Body of pancreas (tissue), 4 donors: ENCODE measurements around the gene CDT1. TPM values are rescaled to one million over a fixed set of nuclear protein-coding genes. Genes with fewer than 3 reads are reported as not detected.

ENCODE experiments used
- ATAC-seq: fragments of 150-250 bp; one replicate; pipeline ENCODE4 v1.9.1; 2016
- DNase-seq, 4 donors: peaks; one replicate each; pipeline ENCODE4 v3.0.0-alpha.2; 2019
- H3K27ac ChIP-seq, 4 donors: fragments of 200-600 bp; sonication (generic); 1 replicate in 3 of 4; 2 replicates in 1 of 4; pipeline versions ENCODE4 v1.5.1 to v1.6.1; 2016 to 2019; ENCODE audit warnings: mild to moderate bottlenecking in 1 of 4, mixed read lengths in 1 of 4, moderate library complexity in 1 of 4
- H3K27me3 ChIP-seq, 2 donors: fragments of 200-600 bp; sonication (generic); one replicate each; pipeline ENCODE4 v1.6.0; 2016; ENCODE audit warnings: mild to moderate bottlenecking in 1 of 2
- H3K36me3 ChIP-seq, 2 donors: fragments of 200-600 bp; sonication (generic); replicated peaks in 1 of 2; 2 replicates each; pipeline ENCODE4 v1.5.1; 2016; ENCODE audit warnings: low read depth in 2 of 2; ENCODE audit not compliant: insufficient read depth in 1 of 2
- H3K4me1 ChIP-seq: fragments of 200-600 bp; sonication (generic); one replicate; pipeline ENCODE4 v1.6.0; 2016
- H3K4me3 ChIP-seq, 2 donors: fragments of 200-600 bp; sonication (generic); 1 replicate in 1 of 2; 2 replicates in 1 of 2; pipeline ENCODE4 v1.5.1; 2016 to 2019
- H3K9me3 ChIP-seq, 3 donors: fragments of 200-600 bp; sonication (generic); 1 replicate in 2 of 3; 2 replicates in 1 of 3; pipeline ENCODE4 v1.5.1; 2016
- POLR2A ChIP-seq, 3 donors: fragments of 450-650 bp; IDR thresholded peaks; one replicate each; pipeline ENCODE4 v1.6.1; 2016; ENCODE audit warnings: antibody characterized with exemption in 3 of 3, mild to moderate bottlenecking in 2 of 3
- WGBS, 2 donors: methylation state at CpG; one replicate each; pipeline ENCODE4 v1.1.5; 2017; 5-methylcytosine and 5-hydroxymethylcytosine counted together
- intact Hi-C: fragments of 100-400 bp; cut with DNase I; formaldehyde crosslinking; loops from one replicate; pipeline ENCODE4 v1.15.1; 2023
- total RNA-seq, 2 donors: library from RNA; depleted of rRNA; stranded (reverse); fragments of >200 nt; gene quantifications; one replicate each; pipeline ENCODE4 v1.1.0, GENCODE V29; 2016
- TF ChIP-seq, protein P1 (sequence below), 7 experiments: fragments of 450-650 bp in 4 of 7; fragments of 200-600 bp in 3 of 7; sonication (generic) in 3 of 7; IDR thresholded peaks; one replicate each; pipeline ENCODE4 v1.5.1; 2016 to 2019; ENCODE audit warnings: antibody characterized with exemption in 7 of 7

CDT1 gene
- total RNA-seq, 2 donors from 2014 or later, result 7.6 TPM; not detected in 1

GRCh38 chr16:88812513-88813268 lies 9.1 kb downstream of the CDT1 start:
- 36 to 56% methylated on average over 20 to 31 of the region's 37 CpGs for WGBS, 2 donors

DNA sequence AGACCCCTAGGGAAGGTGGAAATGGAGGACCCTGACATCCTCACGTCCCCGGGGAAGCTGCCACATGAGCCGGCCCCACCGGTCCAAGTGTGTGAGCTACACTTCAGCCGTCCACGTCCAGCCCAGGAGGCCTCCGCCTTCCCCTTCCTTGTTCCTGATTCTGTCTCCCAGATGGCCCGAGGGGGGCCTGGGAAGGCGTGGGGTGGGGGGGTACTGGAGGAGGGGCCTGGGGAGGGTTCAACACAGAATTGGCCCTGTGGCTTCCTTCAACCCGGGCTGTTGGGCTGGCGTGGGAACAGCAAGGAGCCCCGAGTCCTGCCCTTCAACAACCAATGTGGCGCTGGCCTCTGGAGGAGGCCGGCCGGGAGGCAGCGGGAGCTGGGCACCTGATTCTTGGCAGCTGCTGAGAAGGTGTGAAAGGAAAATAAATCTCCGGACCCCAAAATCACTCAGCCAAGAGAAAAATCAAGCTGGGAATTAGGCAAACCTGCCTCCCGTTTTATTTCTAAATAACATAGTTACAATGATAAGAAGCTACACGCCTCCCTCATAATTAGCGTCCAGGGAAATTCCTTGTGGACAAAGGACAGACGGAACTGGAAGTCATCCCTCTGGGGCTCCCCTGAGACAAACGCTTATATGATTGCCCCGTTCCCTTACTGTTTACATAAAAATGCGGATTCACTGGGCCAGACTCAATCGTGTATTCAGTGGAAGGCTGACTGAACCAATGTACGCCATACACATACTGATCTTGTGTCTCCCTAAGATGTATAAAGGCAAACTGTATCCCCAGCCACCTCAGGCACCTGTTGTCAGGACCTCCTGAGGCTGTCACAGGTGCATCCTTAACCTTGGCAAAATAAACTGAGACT lies 9.9 kb downstream of the CDT1 start:
- H3K4me1 ChIP-seq, result peaks cover 42% of the 10 kb centered on the region
- no peaks in the 10 kb centered on the region for H3K36me3 ChIP-seq
- no peaks in the 10 kb centered on the region for H3K9me3 ChIP-seq
- intact Hi-C loops, result loop anchor here (10.0 kb wide), 1 partner anchor 401 kb away; the partner anchor contains the start of gene ZNF778
- no peak for ATAC-seq
- no peak overlapping the region for H3K27ac ChIP-seq
- no peak for TF ChIP-seq POLR2A (IDR thresholded peaks at IDR 0.05)
- TF ChIP-seq, protein P1, sequence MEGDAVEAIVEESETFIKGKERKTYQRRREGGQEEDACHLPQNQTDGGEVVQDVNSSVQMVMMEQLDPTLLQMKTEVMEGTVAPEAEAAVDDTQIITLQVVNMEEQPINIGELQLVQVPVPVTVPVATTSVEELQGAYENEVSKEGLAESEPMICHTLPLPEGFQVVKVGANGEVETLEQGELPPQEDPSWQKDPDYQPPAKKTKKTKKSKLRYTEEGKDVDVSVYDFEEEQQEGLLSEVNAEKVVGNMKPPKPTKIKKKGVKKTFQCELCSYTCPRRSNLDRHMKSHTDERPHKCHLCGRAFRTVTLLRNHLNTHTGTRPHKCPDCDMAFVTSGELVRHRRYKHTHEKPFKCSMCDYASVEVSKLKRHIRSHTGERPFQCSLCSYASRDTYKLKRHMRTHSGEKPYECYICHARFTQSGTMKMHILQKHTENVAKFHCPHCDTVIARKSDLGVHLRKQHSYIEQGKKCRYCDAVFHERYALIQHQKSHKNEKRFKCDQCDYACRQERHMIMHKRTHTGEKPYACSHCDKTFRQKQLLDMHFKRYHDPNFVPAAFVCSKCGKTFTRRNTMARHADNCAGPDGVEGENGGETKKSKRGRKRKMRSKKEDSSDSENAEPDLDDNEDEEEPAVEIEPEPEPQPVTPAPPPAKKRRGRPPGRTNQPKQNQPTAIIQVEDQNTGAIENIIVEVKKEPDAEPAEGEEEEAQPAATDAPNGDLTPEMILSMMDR (IDR thresholded peaks at IDR 0.05), result no peak
- H3K27me3 ChIP-seq, result no peaks in the 10 kb centered on the region
- WGBS, 2 donors, result 31 to 41% methylated on average over 16 to 19 of the region's 26 CpGs
- DNase-seq, result no peak
- H3K4me3 ChIP-seq, result no peak overlapping the region

More at GRCh38 chr16:88812513-88813268, 9.1 kb downstream of the CDT1 start:
- peak overlapping the region in 1 of 2 donors; percentile 53 for H3K4me3 ChIP-seq
- H3K27me3 ChIP-seq, result no peaks in the 10 kb centered on the region
- H3K4me1 ChIP-seq, result peaks cover 42% of the 10 kb centered on the region
- ATAC-seq (no peak), DNase-seq (peak in 2 of 4 donors; percentile 48 to 51)
- no peaks in the 10 kb centered on the region for H3K9me3 ChIP-seq
- TF ChIP-seq, protein P1 (IDR thresholded peaks at IDR 0.05), result no peak
- no peak for TF ChIP-seq POLR2A (IDR thresholded peaks at IDR 0.05)
- H3K36me3 ChIP-seq, result no peaks in the 10 kb centered on the region
- H3K27ac ChIP-seq, result peak overlapping the region; percentile 56 to 97 (median 86)
- intact Hi-C loops, result loop anchor here (10.0 kb wide), 1 partner anchor 402 kb away; the partner anchor contains the start of gene ZNF778

- Histone ChIP-seq H3K27ac (no peak overlapping the region), H3K36me3 (no peaks in the 10 kb centered on the region), H3K4me1 (peaks cover 39% of the 10 kb centered on the region), H3K4me3 (no peak overlapping the region), H3K9me3 (no peaks in the 10 kb centered on the region), H3K27me3 (no peaks in the 10 kb centered on the region)
- DNase-seq (no peak), ATAC-seq (no peak)
- 62 to 70% methylated on average over 9 to 13 of the region's 13 CpGs for WGBS, 2 donors
- intact Hi-C loops, result loop anchor here (10.0 kb wide), 1 partner anchor 401 kb away; the partner anchor contains the start of gene ZNF778
- TF ChIP-seq, protein P1 (IDR thresholded peaks at IDR 0.05), result no peak
- no peak for TF ChIP-seq POLR2A (IDR thresholded peaks at IDR 0.05)
Observed at GRCh38 chr16:88814144-88814502, 10.5 kb downstream of the CDT1 start.

DNA sequence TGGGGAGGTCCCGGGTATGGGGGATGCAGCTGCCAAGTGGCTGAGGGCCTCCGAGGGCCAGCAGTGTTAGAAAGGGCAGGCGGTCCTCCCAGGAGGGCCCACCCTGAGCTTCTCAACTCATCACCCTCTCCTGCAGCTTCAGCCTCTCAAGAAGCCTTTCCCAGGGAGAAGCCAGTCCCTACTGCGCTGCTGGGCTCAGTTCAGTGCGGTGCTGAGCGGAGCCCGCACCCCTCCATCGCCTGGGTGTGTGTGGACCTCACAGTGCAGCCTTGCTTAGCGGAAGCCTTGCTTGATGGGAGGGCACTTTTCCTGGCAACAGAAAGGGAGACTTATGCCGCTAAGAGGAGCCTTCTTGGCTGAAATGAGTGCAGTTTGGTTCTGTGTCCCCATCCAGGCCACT lies 11.6 kb downstream of the CDT1 start:
- intact Hi-C loops, result loop anchor here (10.0 kb wide), 1 partner anchor 400 kb away; the partner anchor contains the start of gene ZNF778
- no peaks in the 10 kb centered on the region for H3K9me3 ChIP-seq
- DNase-seq (no peak), ATAC-seq (no peak)
- no peak overlapping the region for H3K27ac ChIP-seq
- H3K36me3 ChIP-seq, result no peaks in the 10 kb centered on the region
- H3K4me1 ChIP-seq, result peaks cover 28% of the 10 kb centered on the region
- H3K27me3 ChIP-seq, result no peaks in the 10 kb centered on the region
- H3K4me3 ChIP-seq, result no peak overlapping the region
- no peak for TF ChIP-seq POLR2A (IDR thresholded peaks at IDR 0.05)
- TF ChIP-seq, protein P1 (IDR thresholded peaks at IDR 0.05), result no peak
- WGBS, 2 donors, result 74 to 83% methylated on average over 6 to 10 of the region's 10 CpGs
